HL-60 (cell line): Measurements from ENCODE around the gene CTSD.

Source experiments
- CTCF ChIP-seq: IDR thresholded peaks from one replicate; pipeline ENCODE4 v1.5.1; 2011; ENCODE audit warnings: low read length, control low read depth, inconsistent platforms; ENCODE audit not compliant: insufficient read depth
- GABPA ChIP-seq: IDR thresholded peaks from 2 replicates; pipeline ENCODE4 v1.6.1; 2012; ENCODE audit warnings: low read depth
- POLR2AphosphoS5 ChIP-seq: IDR thresholded peaks from 2 replicates; pipeline ENCODE4 v1.6.1; 2012; ENCODE audit warnings: low read depth
- REST ChIP-seq: IDR thresholded peaks from 2 replicates; pipeline ENCODE4 v1.6.1; 2012; ENCODE audit warnings: low read depth; ENCODE audit not compliant: insufficient replicate concordance
- SPI1 ChIP-seq: IDR thresholded peaks from 2 replicates; pipeline ENCODE4 v1.6.1; 2012; ENCODE audit warnings: low read depth, mild to moderate bottlenecking, borderline replicate concordance

GRCh38 chr11:1714908-1715885 lies 48.5 kb downstream of the CTSD start:
- no peak for TF ChIP-seq GABPA
- TF ChIP-seq CTCF = no peak
- no peak for TF ChIP-seq REST
- TF ChIP-seq POLR2AphosphoS5 = no peak
- TF ChIP-seq SPI1 = no peak
